GM12878 (cell line): ENCODE results near the gene STXBP2. TPM values are rescaled to one million over a fixed set of nuclear protein-coding genes. Genes with fewer than 3 reads are reported as not detected.

Experiments
- ATAC-seq: fragments of 200-7000 bp; cut with Tn5 transposase; 3 replicates; pipeline ENCODE4 v1.9.1; 2020; ENCODE audit warnings: mild to moderate bottlenecking, moderate library complexity
- BruUV-seq: library from RNA; stranded (reverse); fragments of 400-500 nt; replicated peaks from 2 replicates; lab custom pipeline; 2021; lab: Mats Ljungman, UMichigan
- CTCF ChIA-PET: fragments of 300-600 bp; sonication (Branson Sonifier 250); formaldehyde crosslinking; extraction: SDS; loops from one replicate; lab custom pipeline; 2021; ENCODE audit warnings: inconsistent platforms; lab: Yijun Ruan, JAX
- POLR2A ChIA-PET: fragments of 350-600 bp; formaldehyde crosslinking; extraction: SDS; loops from one replicate; lab custom pipeline; 2021; ENCODE audit warnings: inconsistent platforms; lab: Charles Lee
- RAD21 ChIA-PET: fragments of 300-600 bp; sonication (Branson Sonifier 250); formaldehyde crosslinking; loops from one replicate; lab custom pipeline; 2023; ENCODE audit warnings: antibody characterized with exemption; ENCODE audit not compliant: unreplicated experiment; lab: Charles Lee
- SMC1A ChIA-PET: fragments of 300-600 bp; sonication (Branson Sonifier 250); formaldehyde crosslinking; loops from one replicate; lab custom pipeline; 2023; ENCODE audit not compliant: unreplicated experiment, uncharacterized antibody; lab: Charles Lee
- DNase-seq: peaks from one replicate; pipeline ENCODE4 v3.0.0-alpha.2; 2011; ENCODE audit warnings: low read depth, low spot score
- FAIRE-seq: peaks from 3 replicates; lab custom pipeline; 2011; peaks lifted over from hg19 to GRCh38; lab: Jason Lieb, UNC
- H2AFZ ChIP-seq: 2 replicates; pipeline ENCODE4 v1.6.0; 2011; ENCODE audit warnings: low read depth, low read length, control low read depth; ENCODE audit not compliant: control insufficient read depth
- H3K27ac ChIP-seq: 2 replicates; pipeline ENCODE4 v1.5.1; 2011; ENCODE audit warnings: control low read depth; ENCODE audit not compliant: control insufficient read depth, insufficient read depth
- H3K27me3 ChIP-seq, 2 experiments: replicated peaks in 1 of 2; 2 replicates each; pipeline versions ENCODE4 v1.6.0 to v1.6.1; 2011; ENCODE audit warnings: low read length in 1 of 2; ENCODE audit not compliant: control insufficient read depth in 2 of 2, insufficient read depth in 2 of 2
- H3K36me3 ChIP-seq, 2 experiments: 2 replicates each; pipeline ENCODE4 v1.5.1; 2011; ENCODE audit warnings: low read length in 1 of 2; ENCODE audit not compliant: control insufficient read depth in 2 of 2, insufficient read depth in 2 of 2
- H3K4me1 ChIP-seq: 2 replicates; pipeline ENCODE4 v1.6.1; 2011; ENCODE audit warnings: mild to moderate bottlenecking, low read length, moderate library complexity, mixed read lengths; ENCODE audit not compliant: control insufficient read depth, insufficient read depth
- H3K4me2 ChIP-seq: 2 replicates; pipeline ENCODE4 v1.6.0; 2011; ENCODE audit warnings: control low read depth; ENCODE audit not compliant: control insufficient read depth, insufficient read depth
- H3K4me3 ChIP-seq: fragments of 200-600 bp; sonication (generic); 2 replicates; pipeline ENCODE4 v1.5.1; 2016
- H3K79me2 ChIP-seq: 2 replicates; pipeline ENCODE4 v1.6.0; 2011; ENCODE audit warnings: low read length; ENCODE audit not compliant: control insufficient read depth, insufficient read depth
- H3K9ac ChIP-seq: 2 replicates; pipeline ENCODE4 v1.8.0; 2011; ENCODE audit warnings: low read length, control low read depth, mixed read lengths; ENCODE audit not compliant: control insufficient read depth, insufficient read depth
- H3K9me3 ChIP-seq: replicated peaks from 3 replicates; pipeline ENCODE4 v1.5.1; 2011; ENCODE audit warnings: mild to moderate bottlenecking, low read length; ENCODE audit not compliant: control insufficient read depth, insufficient read depth
- H4K20me1 ChIP-seq: 2 replicates; pipeline ENCODE4 v1.6.0; 2011; ENCODE audit not compliant: control insufficient read depth, insufficient read depth
- KDM1A ChIP-seq: fragments of 200-600 bp; sonication (generic); IDR thresholded peaks from 2 replicates; pipeline ENCODE4 v1.6.1; 2016; ENCODE audit warnings: borderline replicate concordance
- MEF2A ChIP-seq: IDR thresholded peaks from 2 replicates; pipeline ENCODE4 v1.6.1; 2011; ENCODE audit warnings: low read depth, mild to moderate bottlenecking, low read length, moderate library complexity; ENCODE audit not compliant: insufficient read depth
- MTA3 ChIP-seq: IDR thresholded peaks from 2 replicates; pipeline ENCODE4 v1.6.1; 2012; ENCODE audit warnings: low read length, inconsistent platforms, borderline replicate concordance
- MXI1 ChIP-seq: fragments of 150-350 bp; IDR thresholded peaks from 2 replicates; pipeline ENCODE4 v1.6.1; 2011; ENCODE audit warnings: low read depth, mild to moderate bottlenecking, inconsistent platforms, low read length, improper control_type of control experiment
- PML ChIP-seq: IDR thresholded peaks from 2 replicates; pipeline ENCODE4 v1.6.1; 2012; ENCODE audit warnings: low read length, inconsistent platforms
- STAT1 ChIP-seq: fragments of 450-650 bp; conservative IDR thresholded peaks from 2 replicates; pipeline ENCODE4 v1.6.1; 2014; ENCODE audit warnings: antibody characterized with exemption, mild to moderate bottlenecking
- WGBS: methylation state at CpG from one replicate; pipeline ENCODE4 v1.1.6; 2016; ENCODE audit warnings: low lambda C conversion rate; ENCODE audit not compliant: insufficient replicate concordance, insufficient coverage; ENCODE audit errors: missing lambda C conversion rate; 5-methylcytosine and 5-hydroxymethylcytosine counted together
- in situ Hi-C: fragments of 300-500 bp; cut with MboI; formaldehyde crosslinking; loops from 9 replicates; pipeline ENCODE4 v1.14.3; 2018; ENCODE audit warnings: mixed read lengths
- intact Hi-C: fragments of 100-400 bp; cut with micrococcal nuclease; formaldehyde crosslinking; loops from one replicate; pipeline ENCODE4 v1.14.2; 2022; ENCODE audit not compliant: unreplicated experiment
- polyA plus RNA-seq, 11 experiments: library from polyadenylated mRNA; depleted of rRNA in 4 of 11; unstranded in 6 of 11; stranded (reverse) in 5 of 11; fragments of >200 nt; fragmentation: Nextera tagmentation in 4 of 11; fragmentation: Illumina TruSeq in 1 of 11; extraction: Ambion mirVana in 4 of 11; extraction: Trizol in 1 of 11; gene quantifications; 1 replicate in 1 of 11; 2 replicates in 10 of 11; pipeline versions ENCODE4 v1.2.1 to v1.2.3, GENCODE V29; 2011 to 2016; ENCODE audit warnings: inconsistent platforms in 2 of 11, missing spikeins in 2 of 11, low read depth in 1 of 11
- total RNA-seq, 4 experiments: library from RNA; depleted of rRNA in 3 of 4; stranded (reverse); fragments of >200 nt in 3 of 4; fragmentation: Illumina TruSeq in 1 of 4; extraction: Trizol in 1 of 4; gene quantifications; 2 replicates each; pipeline versions ENCODE4 v1.2.1 to v1.2.3, GENCODE V29; 2013 to 2021

STXBP2 gene
- total and polyA plus RNA-seq, 10 of the 15 experiments (the other 5 are each of a cell fraction or from before 2014, with no cell fraction given): 2.6 to 111 (median 61.4) TPM

DNA sequence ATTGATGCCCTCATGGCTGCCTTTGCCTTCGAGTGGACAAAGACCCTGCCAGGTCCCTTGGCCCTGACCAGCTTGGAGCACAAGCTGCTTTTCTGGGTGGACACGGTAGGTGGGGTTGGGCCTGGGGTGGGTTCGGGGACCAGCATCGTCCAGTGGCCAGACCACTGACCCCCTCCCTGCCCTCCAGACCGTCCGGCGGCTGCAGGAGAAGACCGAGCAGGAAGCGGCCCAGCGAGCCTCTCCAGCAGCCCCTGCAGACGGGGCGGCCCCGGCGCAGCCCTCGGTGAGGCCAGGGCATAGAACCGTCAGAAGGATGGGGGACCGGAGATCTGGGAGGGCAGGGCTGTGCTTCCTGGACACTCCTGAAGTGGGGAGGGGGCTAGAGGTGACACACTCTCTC is 30.6 kb upstream of the STXBP2 start (continued):
- no peak for TF ChIP-seq MTA3

DNA sequence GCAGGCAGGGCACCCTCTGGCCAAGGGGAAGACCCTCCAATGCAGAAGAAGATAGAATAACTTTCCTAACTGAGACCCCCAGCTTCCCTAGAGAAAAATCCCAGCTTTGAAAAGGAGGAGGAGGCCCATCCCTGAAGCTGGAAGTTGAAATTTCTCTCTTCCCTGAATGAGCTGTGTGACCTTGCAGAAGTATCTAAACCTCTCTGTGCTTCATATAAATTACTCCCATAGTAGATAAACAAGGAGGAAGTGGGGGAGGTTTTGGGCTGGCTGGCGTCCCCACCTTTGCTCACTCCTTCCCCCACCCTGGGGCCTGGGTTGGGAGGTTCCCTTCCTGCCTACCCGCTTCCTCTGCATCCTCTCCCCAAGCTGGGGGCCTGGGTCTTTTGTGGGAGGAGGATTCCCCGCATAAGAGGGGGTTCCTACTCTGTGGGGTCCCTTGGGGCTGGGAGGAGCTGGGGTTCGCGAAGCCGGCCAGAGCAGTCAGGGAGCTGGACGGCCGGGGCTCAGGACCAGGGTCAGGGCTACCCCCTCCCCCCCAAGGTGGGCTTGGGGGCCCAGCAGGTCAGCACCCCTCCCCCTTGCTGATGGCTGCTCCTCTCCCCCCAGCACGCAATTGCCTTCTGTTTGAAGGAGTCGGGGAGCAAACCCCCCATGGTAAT is 29.6 kb upstream of the STXBP2 start:
- DNase-seq: no peak
- BruUV-seq: no TSS peak
- Histone ChIP-seq H3K9ac (no peak overlapping the region), H2AFZ (no peak overlapping the region), H3K9me3 (no peaks in the 10 kb centered on the region), H3K36me3 (no peaks in the 10 kb centered on the region), H3K4me3 (no peak overlapping the region), H3K79me2 (no peaks in the 10 kb centered on the region), H4K20me1 (no peaks in the 10 kb centered on the region), H3K27ac (no peak overlapping the region), H3K4me2 (no peak overlapping the region), H3K27me3 (no peaks in the 10 kb centered on the region), H3K4me1 (no peaks in the 10 kb centered on the region)
- in situ Hi-C loops (no loop called here), intact Hi-C loops (no loop called here)
- no peak for FAIRE-seq
- no peak for ATAC-seq
- ChIA-PET CTCF (no interaction called here), RAD21 (no interaction called here), SMC1A (interaction anchor here (1.4 kb wide), 1 partner anchor 30 kb away, joined by 4 read pairs; no protein-coding TSS in a partner anchor), POLR2A (interaction anchor here (1.1 kb wide), 1 partner anchor 10 kb away, joined by 3 read pairs; no protein-coding TSS in a partner anchor)
- 53% methylated on average over 8 of the region's 10 CpGs for WGBS
- TF ChIP-seq MXI1 (no peak), MEF2A (no peak), PML (no peak), STAT1 (no peak), KDM1A (no peak)
